Prostate gland (tissue), 2 donors: ENCODE data around the gene SLC35G1.

ENCODE experiments used
- CTCF ChIP-seq, 4 experiments: fragments of 200-600 bp in 2 of 4; fragments of 450-650 bp in 2 of 4; sonication (generic) in 2 of 4; IDR thresholded peaks; 1 replicate in 3 of 4; 2 replicates in 1 of 4; pipeline ENCODE4 v1.5.1; 2016 to 2019; ENCODE audit warnings: antibody characterized with exemption in 4 of 4, mild to moderate bottlenecking in 2 of 4, moderate library complexity in 2 of 4
- POLR2A ChIP-seq: fragments of 450-650 bp; IDR thresholded peaks from one replicate; pipeline ENCODE4 v1.6.1; 2016; ENCODE audit warnings: antibody characterized with exemption, mild to moderate bottlenecking
- POLR2AphosphoS5 ChIP-seq: sonication (generic); formaldehyde crosslinking; IDR thresholded peaks from one replicate; pipeline ENCODE4 v1.6.1; 2017; ENCODE audit warnings: antibody characterized with exemption

- TF ChIP-seq POLR2AphosphoS5 (no peak), CTCF (IDR thresholded peaks at IDR 0.05) (no peak), POLR2A (no peak)
Measured at GRCh38 chr10:93875032-93875358, 18.8 kb upstream of the SLC35G1 start.
